Measurements from ENCODE around the gene EDARADD.
"Not testable (repeated sequence)": the region's sequence is repeated elsewhere in the genome, so short reads cannot be mapped to it uniquely, and the experiment has no call there.

- TF ChIP-seq ZNF512B (CRISPR knock-in tag; IDR thresholded peaks at IDR 0.05; ENCODE audit: borderline replicate concordance); YY1 (IDR thresholded peaks at IDR 0.05; ENCODE audit: insufficient read depth, insufficient replicate concordance, low read depth, low read length); TFDP1 (CRISPR knock-in tag; IDR thresholded peaks at IDR 0.05; ENCODE audit: borderline replicate concordance); TIGD3 (CRISPR knock-in tag; IDR thresholded peaks at IDR 0.05; ENCODE audit: borderline replicate concordance); CENPBD1 (CRISPR knock-in tag; IDR thresholded peaks at IDR 0.05; ENCODE audit: borderline replicate concordance, low read depth); CTCF (CRISPR knock-in tag; IDR thresholded peaks at IDR 0.05); KLF13 (CRISPR knock-in tag; IDR thresholded peaks at IDR 0.05); SNAI1 (CRISPR knock-in tag; IDR thresholded peaks at IDR 0.05; ENCODE audit: borderline replicate concordance); TCF7 (IDR thresholded peaks at IDR 0.05; ENCODE audit: low read depth); HOXA9 (CRISPR knock-in tag; IDR thresholded peaks at IDR 0.05; ENCODE audit: borderline replicate concordance); CC2D1A (CRISPR knock-in tag; IDR thresholded peaks at IDR 0.05); DPF2 (CRISPR knock-in tag; IDR thresholded peaks at IDR 0.05; ENCODE audit: borderline replicate concordance, low read depth); PBX3 (CRISPR knock-in tag; IDR thresholded peaks at IDR 0.05; ENCODE audit: borderline replicate concordance): not testable (repeated sequence)
Observed at GRCh38 chr1:236489161-236489560, 95.1 kb downstream of the EDARADD start.

Data from HepG2 (cell line).